NB4 (cell line): ENCODE data around the gene DMBX1.

Experiments
- CTCF ChIP-seq: IDR thresholded peaks from one replicate; pipeline ENCODE4 v1.5.1; 2012; ENCODE audit warnings: low read depth, low read length
- POLR2A ChIP-seq: IDR thresholded peaks from 2 replicates; pipeline ENCODE4 v1.6.1; 2011; ENCODE audit warnings: mild to moderate bottlenecking; ENCODE audit not compliant: insufficient read length; ENCODE audit errors: extremely low read depth

- TF ChIP-seq CTCF (no peak), POLR2A (no peak)
These were observed 3.2 kb downstream of the DMBX1 start for GRCh38 chr1:46492871-46493270.
